ENCODE data around the gene TCF4. TPM values are rescaled to one million over a fixed set of nuclear protein-coding genes. Genes with fewer than 3 reads are reported as not detected.

TCF4 gene
- total RNA-seq, 1 donor from 2014 or later, result 69.9 TPM

GRCh38 chr18:55551227-55551626 lies 36.8 kb downstream of the TCF4 start:
- intact Hi-C loops (cut with DNase I), result no loop called here
- no peak for DNase-seq (ENCODE audit: low spot score)

GRCh38 chr18:55550471-55550870 lies 37.5 kb downstream of the TCF4 start:
- no peak for DNase-seq (ENCODE audit: low spot score)
- intact Hi-C loops (cut with DNase I), result no loop called here

- no peak for DNase-seq (ENCODE audit: low spot score)
- intact Hi-C loops (cut with DNase I), result no loop called here
Measured at GRCh38 chr18:55549474-55550104, 38.4 kb downstream of the TCF4 start.

- intact Hi-C loops (cut with DNase I), result no loop called here
- no peak for DNase-seq (ENCODE audit: low spot score)
Measured at GRCh38 chr18:55547705-55548056, 40.3 kb downstream of the TCF4 start.

GRCh38 chr18:55546851-55547704 lies 40.9 kb downstream of the TCF4 start:
- intact Hi-C loops (cut with DNase I), result no loop called here
- no peak for DNase-seq (ENCODE audit: low spot score)

GRCh38 chr18:55544014-55544413 lies 44.0 kb downstream of the TCF4 start:
- intact Hi-C loops (cut with DNase I), result no loop called here
- DNase-seq (ENCODE audit: low spot score), result no peak

GRCh38 chr18:55543130-55543704 lies 44.8 kb downstream of the TCF4 start:
- DNase-seq (ENCODE audit: low spot score), result no peak
- intact Hi-C loops (cut with DNase I), result no loop called here

- no peak for DNase-seq (ENCODE audit: low spot score)
- intact Hi-C loops (cut with DNase I), result no loop called here
Measured at GRCh38 chr18:55541571-55541970, 46.4 kb downstream of the TCF4 start.

- intact Hi-C loops (cut with DNase I), result no loop called here
- DNase-seq (ENCODE audit: low spot score), result no peak
Measured at GRCh38 chr18:55539240-55539639, 48.8 kb downstream of the TCF4 start.

GRCh38 chr18:55534996-55535395 lies 53.0 kb downstream of the TCF4 start:
- intact Hi-C loops (cut with DNase I), result no loop called here

GRCh38 chr18:55534547-55534946 lies 53.4 kb downstream of the TCF4 start:
- DNase-seq (ENCODE audit: low spot score), result no peak
- intact Hi-C loops (cut with DNase I), result no loop called here

More at GRCh38 chr18:55534996-55535395, 53.0 kb downstream of the TCF4 start:
- DNase-seq (ENCODE audit: low spot score), result no peak

- intact Hi-C loops (cut with DNase I), result no loop called here
- DNase-seq (ENCODE audit: low spot score), result no peak
Measured at GRCh38 chr18:55530166-55530565, 57.8 kb downstream of the TCF4 start.

- intact Hi-C loops (cut with DNase I), result no loop called here
- DNase-seq (ENCODE audit: low spot score), result no peak
Measured at GRCh38 chr18:55529581-55529980, 58.4 kb downstream of the TCF4 start.

- intact Hi-C loops (cut with DNase I), result no loop called here
- DNase-seq (ENCODE audit: low spot score), result no peak
Measured at GRCh38 chr18:55525845-55526244, 62.1 kb downstream of the TCF4 start.

GRCh38 chr18:55524353-55525073 lies 63.5 kb downstream of the TCF4 start:
- intact Hi-C loops (cut with DNase I), result no loop called here
- no peak for DNase-seq (ENCODE audit: low spot score)

GRCh38 chr18:55523001-55523400 lies 65.0 kb downstream of the TCF4 start:
- no peak for DNase-seq (ENCODE audit: low spot score)
- intact Hi-C loops (cut with DNase I), result no loop called here

- DNase-seq (ENCODE audit: low spot score), result no peak
- intact Hi-C loops (cut with DNase I), result no loop called here
Measured at GRCh38 chr18:55522011-55522410, 66.0 kb downstream of the TCF4 start.

- DNase-seq (ENCODE audit: low spot score), result no peak
- intact Hi-C loops (cut with DNase I), result loop anchor here (10.0 kb wide), 1 partner anchor 282 kb away; no protein-coding TSS in a partner anchor
Measured at GRCh38 chr18:55517055-55517454, 70.9 kb downstream of the TCF4 start.

GRCh38 chr18:55515941-55516710 lies 71.9 kb downstream of the TCF4 start:
- intact Hi-C loops (cut with DNase I), result loop anchor here (10.0 kb wide), 1 partner anchor 281 kb away; no protein-coding TSS in a partner anchor

More at GRCh38 chr18:55515941-55516710, 71.9 kb downstream of the TCF4 start:
- DNase-seq (ENCODE audit: low spot score), result no peak

Measured in cardiac septum (tissue), 1 donor.